ENCODE data around the gene NRM. TPM values are rescaled to one million over a fixed set of nuclear protein-coding genes. Genes with fewer than 3 reads are reported as not detected.

The NRM gene
- total RNA-seq, 1 experiment from 2014 or later: 31.2 TPM

- TF ChIP-seq STAT6 (CRISPR knock-in tag; conservative IDR thresholded peaks at IDR 0.05; ENCODE audit: low read depth) (no peak), NFATC4 (CRISPR knock-in tag; IDR thresholded peaks at IDR 0.05) (no peak), ZNF263 (CRISPR knock-in tag; IDR thresholded peaks at IDR 0.05; ENCODE audit: low read depth) (no peak), HMGXB4 (CRISPR knock-in tag; IDR thresholded peaks at IDR 0.05) (no peak), ZBTB43 (CRISPR knock-in tag; IDR thresholded peaks at IDR 0.05) (no peak), ATF6 (CRISPR knock-in tag; IDR thresholded peaks at IDR 0.05) (no peak), RELA (CRISPR knock-in tag; IDR thresholded peaks at IDR 0.05; ENCODE audit: borderline replicate concordance) (no peak), NR1H2 (CRISPR knock-in tag; IDR thresholded peaks at IDR 0.05) (no peak), IRF2 (CRISPR knock-in tag; IDR thresholded peaks at IDR 0.05; ENCODE audit: borderline replicate concordance, low read depth) (no peak), SP1 (CRISPR knock-in tag; conservative IDR thresholded peaks at IDR 0.05) (no peak)
Observed at GRCh38 chr6:30740540-30740870, 49.7 kb upstream of the NRM start (continued).

- POLR2A ChIA-PET: no interaction called here
- peaks cover 72% of the 10 kb centered on the region for H3K36me3 Mint-ChIP-seq
- no peaks in the 10 kb centered on the region for H3K27me3 Mint-ChIP-seq (ENCODE audit: low read depth)
- DNase-seq (ENCODE audit: low spot score): no peak
- CTCF ChIA-PET: interaction anchor here (1.0 to 1.1 kb wide), 3 partner anchors 59 to 341 kb away, joined by 3 read pairs; no protein-coding TSS in a partner anchor
- ATAC-seq: no peak
- no peaks in the 10 kb centered on the region for H3K9me3 Mint-ChIP-seq
- H3K4me1 Mint-ChIP-seq: peaks cover 17% of the 10 kb centered on the region
- no peak overlapping the region for H3K4me3 Mint-ChIP-seq
- no peak overlapping the region for H3K27ac Mint-ChIP-seq
- TF ChIP-seq NR3C1 (CRISPR knock-in tag; conservative IDR thresholded peaks at IDR 0.05; ENCODE audit: low read depth) (no peak), AR (CRISPR knock-in tag; IDR thresholded peaks at IDR 0.05) (no peak), CDX4 (CRISPR knock-in tag; IDR thresholded peaks at IDR 0.05; ENCODE audit: borderline replicate concordance) (no peak), ZNF138 (CRISPR knock-in tag; conservative IDR thresholded peaks at IDR 0.05) (no peak), SOX15 (CRISPR knock-in tag; IDR thresholded peaks at IDR 0.05) (no peak), CBFB (CRISPR knock-in tag; IDR thresholded peaks at IDR 0.05; ENCODE audit: low read depth) (no peak), ZNF416 (CRISPR knock-in tag; IDR thresholded peaks at IDR 0.05) (no peak), EMX1 (CRISPR knock-in tag; IDR thresholded peaks at IDR 0.05) (no peak), KAT7 (CRISPR knock-in tag; IDR thresholded peaks at IDR 0.05; ENCODE audit: borderline replicate concordance) (no peak), USF1 (CRISPR knock-in tag; IDR thresholded peaks at IDR 0.05) (no peak), RORB (CRISPR knock-in tag; IDR thresholded peaks at IDR 0.05) (no peak), FOXK1 (CRISPR knock-in tag; IDR thresholded peaks at IDR 0.05) (no peak), ERG (CRISPR knock-in tag; IDR thresholded peaks at IDR 0.05) (no peak), FOXP1 (CRISPR knock-in tag; IDR thresholded peaks at IDR 0.05; ENCODE audit: borderline replicate concordance) (no peak)
Observed at GRCh38 chr6:30738532-30738931, 47.7 kb upstream of the NRM start.

Data from WTC11 (cell line).